Measurements from ENCODE around the gene GSTO2. TPM values are rescaled to one million over a fixed set of nuclear protein-coding genes. Genes with fewer than 3 reads are reported as not detected.
A peak's percentile ranks its signal among the peaks of the same experiment; 100 is the strongest.

The GSTO2 gene
- total and polyA plus RNA-seq, 2 experiments from 2014 or later: 0.37 to 2.5 TPM

GRCh38 chr10:104274762-104275721, 6.1 kb downstream of the GSTO2 start:
- no peak overlapping the region for H3K27ac ChIP-seq
- H3K79me2 ChIP-seq: no peaks in the 10 kb centered on the region
- TF ChIP-seq, protein P1, sequence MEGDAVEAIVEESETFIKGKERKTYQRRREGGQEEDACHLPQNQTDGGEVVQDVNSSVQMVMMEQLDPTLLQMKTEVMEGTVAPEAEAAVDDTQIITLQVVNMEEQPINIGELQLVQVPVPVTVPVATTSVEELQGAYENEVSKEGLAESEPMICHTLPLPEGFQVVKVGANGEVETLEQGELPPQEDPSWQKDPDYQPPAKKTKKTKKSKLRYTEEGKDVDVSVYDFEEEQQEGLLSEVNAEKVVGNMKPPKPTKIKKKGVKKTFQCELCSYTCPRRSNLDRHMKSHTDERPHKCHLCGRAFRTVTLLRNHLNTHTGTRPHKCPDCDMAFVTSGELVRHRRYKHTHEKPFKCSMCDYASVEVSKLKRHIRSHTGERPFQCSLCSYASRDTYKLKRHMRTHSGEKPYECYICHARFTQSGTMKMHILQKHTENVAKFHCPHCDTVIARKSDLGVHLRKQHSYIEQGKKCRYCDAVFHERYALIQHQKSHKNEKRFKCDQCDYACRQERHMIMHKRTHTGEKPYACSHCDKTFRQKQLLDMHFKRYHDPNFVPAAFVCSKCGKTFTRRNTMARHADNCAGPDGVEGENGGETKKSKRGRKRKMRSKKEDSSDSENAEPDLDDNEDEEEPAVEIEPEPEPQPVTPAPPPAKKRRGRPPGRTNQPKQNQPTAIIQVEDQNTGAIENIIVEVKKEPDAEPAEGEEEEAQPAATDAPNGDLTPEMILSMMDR (IDR thresholded peaks at IDR 0.05; ENCODE audit: poor library complexity): peak; percentile 72
- TF ChIP-seq EZH2phosphoT487 (IDR thresholded peaks at IDR 0.05; ENCODE audit: low read depth, severe bottlenecking, unreplicated experiment): no peak
- peak; percentile 61 for DNase-seq (ENCODE audit: low spot score)
- no peaks in the 10 kb centered on the region for H4K20me1 ChIP-seq (ENCODE audit: insufficient read depth, poor library complexity, severe bottlenecking)
- H3K9me3 ChIP-seq (ENCODE audit: low read depth): no peaks in the 10 kb centered on the region
- no peaks in the 10 kb centered on the region for H3K9me2 ChIP-seq (replicated peaks; ENCODE audit: insufficient read depth)
- H3K4me3 ChIP-seq: no peak overlapping the region
- peak overlapping the region; percentile 77 for H3K4me2 ChIP-seq
- no peaks in the 10 kb centered on the region for H3K4me1 ChIP-seq (ENCODE audit: insufficient read depth)
- H2AFZ ChIP-seq: peak overlapping the region; percentile 23
- 45% methylated on average over 32 of the region's 42 CpGs for WGBS (ENCODE audit: low lambda C conversion rate, missing lambda C conversion rate)
- H3K27me3 ChIP-seq: no peaks in the 10 kb centered on the region
- no peaks in the 10 kb centered on the region for H3K36me3 ChIP-seq (replicated peaks; ENCODE audit: insufficient read depth, low read depth)

GRCh38 chr10:104276192-104276591, 7.2 kb downstream of the GSTO2 start:
- Histone ChIP-seq H3K4me1 (ENCODE audit: insufficient read depth) (no peaks in the 10 kb centered on the region), H3K27me3 (no peaks in the 10 kb centered on the region), H2AFZ (no peak overlapping the region), H3K9me3 (ENCODE audit: low read depth) (no peaks in the 10 kb centered on the region), H3K27ac (no peak overlapping the region), H3K4me3 (no peak overlapping the region), H4K20me1 (ENCODE audit: insufficient read depth, poor library complexity, severe bottlenecking) (no peaks in the 10 kb centered on the region), H3K79me2 (no peaks in the 10 kb centered on the region), H3K9me2 (replicated peaks; ENCODE audit: insufficient read depth) (no peaks in the 10 kb centered on the region), H3K36me3 (replicated peaks; ENCODE audit: insufficient read depth, low read depth) (no peaks in the 10 kb centered on the region), H3K4me2 (no peak overlapping the region)
- no peak for DNase-seq (ENCODE audit: low spot score)
- TF ChIP-seq EZH2 (IDR thresholded peaks at IDR 0.05; ENCODE audit: borderline replicate concordance): no peak
- no peak for TF ChIP-seq EZH2phosphoT487 (IDR thresholded peaks at IDR 0.05; ENCODE audit: low read depth, severe bottlenecking, unreplicated experiment)
- TF ChIP-seq, protein P1 (IDR thresholded peaks at IDR 0.05; ENCODE audit: poor library complexity): no peak
- 79% methylated on average over 1 of the region's 1 CpG for whole genome bisulfite sequencing (ENCODE audit: low lambda C conversion rate, missing lambda C conversion rate)

GRCh38 chr10:104277785-104278184, 8.8 kb downstream of the GSTO2 start:
- no peak for DNase-seq (ENCODE audit: low spot score)
- no peak overlapping the region for H3K4me2 ChIP-seq
- no peak for TF ChIP-seq EZH2phosphoT487 (IDR thresholded peaks at IDR 0.05; ENCODE audit: low read depth, severe bottlenecking, unreplicated experiment)
- TF ChIP-seq, protein P1 (IDR thresholded peaks at IDR 0.05; ENCODE audit: poor library complexity): no peak
- TF ChIP-seq EZH2 (IDR thresholded peaks at IDR 0.05; ENCODE audit: borderline replicate concordance): no peak
- H3K27me3 ChIP-seq: no peaks in the 10 kb centered on the region
- no peaks in the 10 kb centered on the region for H3K9me3 ChIP-seq (ENCODE audit: low read depth)
- no peaks in the 10 kb centered on the region for H3K79me2 ChIP-seq
- 98% methylated on average over 2 of the region's 2 CpGs for WGBS (ENCODE audit: low lambda C conversion rate, missing lambda C conversion rate)
- no peak overlapping the region for H3K4me3 ChIP-seq
- no peaks in the 10 kb centered on the region for H3K36me3 ChIP-seq (replicated peaks; ENCODE audit: insufficient read depth, low read depth)
- H2AFZ ChIP-seq: no peak overlapping the region
- no peak overlapping the region for H3K27ac ChIP-seq
- no peaks in the 10 kb centered on the region for H4K20me1 ChIP-seq (ENCODE audit: insufficient read depth, poor library complexity, severe bottlenecking)
- H3K9me2 ChIP-seq (replicated peaks; ENCODE audit: insufficient read depth): no peaks in the 10 kb centered on the region
- no peaks in the 10 kb centered on the region for H3K4me1 ChIP-seq (ENCODE audit: insufficient read depth)

Data from hepatocyte (in vitro differentiated cells).